Lung (tissue), 16 donors: Measurements from ENCODE around the gene DNLZ. TPM values are rescaled to one million over a fixed set of nuclear protein-coding genes. Genes with fewer than 3 reads are reported as not detected.
A peak's percentile ranks its signal among the peaks of the same experiment; 100 is the strongest.

Source experiments
- ATAC-seq: fragments of 200-7000 bp; cut with Tn5 transposase; one replicate; pipeline ENCODE4 v1.9.1; 2020; ENCODE audit warnings: moderate number of reproducible peaks; ENCODE audit not compliant: insufficient read depth, low FRiP score
- DNase-seq, 3 donors: peaks; one replicate each; pipeline ENCODE4 v3.0.0-alpha.2; 2013 to 2017
- H3K27ac ChIP-seq, 2 donors: one replicate each; pipeline ENCODE4 v1.5.1; 2013; ENCODE audit warnings: mild to moderate bottlenecking in 2 of 2, moderate library complexity in 2 of 2, control low read depth in 1 of 2, inconsistent platforms in 1 of 2, low read depth in 1 of 2, low read length in 1 of 2
- H3K27me3 ChIP-seq, 3 donors: one replicate each; pipeline ENCODE4 v1.5.1; 2013; ENCODE audit warnings: low read length in 2 of 3; ENCODE audit not compliant: control insufficient read depth in 3 of 3, insufficient read depth in 3 of 3
- H3K36me3 ChIP-seq, 4 donors: one replicate each; pipeline ENCODE4 v1.5.1; 2013; ENCODE audit warnings: low read length in 4 of 4, mild to moderate bottlenecking in 1 of 4, moderate library complexity in 1 of 4; ENCODE audit not compliant: control insufficient read depth in 4 of 4, insufficient read depth in 4 of 4
- H3K4me1 ChIP-seq, 5 donors: one replicate each; pipeline ENCODE4 v1.5.1; 2013; ENCODE audit warnings: low read length in 5 of 5, mild to moderate bottlenecking in 2 of 5, moderate library complexity in 1 of 5; ENCODE audit not compliant: control insufficient read depth in 5 of 5, insufficient read depth in 5 of 5
- H3K4me3 ChIP-seq: one replicate; pipeline ENCODE4 v1.5.1; 2013; ENCODE audit warnings: mild to moderate bottlenecking, control low read depth, moderate library complexity
- H3K9ac ChIP-seq, 2 donors: one replicate each; pipeline ENCODE4 v1.5.1; 2013; ENCODE audit warnings: low read length in 2 of 2, control low read depth in 1 of 2; ENCODE audit not compliant: insufficient read depth in 1 of 2
- H3K9me3 ChIP-seq, 4 donors: one replicate each; pipeline ENCODE4 v1.5.1; 2013; ENCODE audit warnings: low read length in 3 of 4, mild to moderate bottlenecking in 1 of 4, moderate library complexity in 1 of 4; ENCODE audit not compliant: control insufficient read depth in 4 of 4, insufficient read depth in 3 of 4
- CTCF ChIP-seq: IDR thresholded peaks from 2 replicates; pipeline ENCODE4 v1.5.1; 2012; ENCODE audit warnings: mild to moderate bottlenecking; ENCODE audit errors: control extremely low read depth, extremely low read depth
- WGBS, 2 donors: extraction: QIAGEN DNeasy Blood & Tissue Kit; methylation state at CpG; one replicate each; pipeline ENCODE4 v1.1.7; 2013; 5-methylcytosine and 5-hydroxymethylcytosine counted together
- long read RNA-seq, 5 donors: transcript quantifications; one replicate each; lab custom pipeline, GENCODE V29; 2026
- polyA plus RNA-seq, 2 donors: library from polyadenylated mRNA; stranded (reverse); fragments of 200-250 nt; gene quantifications; one replicate each; pipeline ENCODE4 v1.2.1, GENCODE V29; 2013
- total RNA-seq, 2 donors: library from RNA; depleted of rRNA in 1 of 2; stranded (reverse); fragments of >200 nt in 1 of 2; gene quantifications; one replicate each; pipeline ENCODE4 v1.2.1, GENCODE V29; 2014 to 2021
- donor health status: control.
- donor health status: control.
- donor health status: Bipolar disorder and iron deficiency.
- donor health status: healthy.
- donor health status: DM: yes; HTN: yes; CAD: no.

DNLZ gene
- total RNA-seq = 10 to 100 TPM in 1 of 2 donors, 1 to 10 TPM in 1; 7.7 to 34.3 TPM
- polyA plus RNA-seq = 10 to 100 TPM; 13.1 to 20.6 TPM
- long read RNA-seq, donor 1, transcript DNLZ-201 (3 exons, 724 nt) = major isoform, 11 of 11 reads
- long read RNA-seq, donor 1, partial matches to known transcripts = 0 of 11 reads
- long read RNA-seq, donor 1, other reads (novel, unspliced or antisense) = 0 of 11 reads
- long read RNA-seq, donor 2, partial matches to known transcripts = 0 of 2 reads
- long read RNA-seq, donor 2, other reads (novel, unspliced or antisense) = 0 of 2 reads
- long read RNA-seq, donor 3, partial matches to known transcripts = 0 of 4 reads
- long read RNA-seq, donor 3, other reads (novel, unspliced or antisense) = 0 of 4 reads
- long read RNA-seq, donor 4, transcript DNLZ-201 (3 exons, 724 nt) = major isoform, 16 of 16 reads
- long read RNA-seq, donor 4, partial matches to known transcripts = 0 of 16 reads
- long read RNA-seq, donor 4, other reads (novel, unspliced or antisense) = 0 of 16 reads
- long read RNA-seq, donor 5, transcript DNLZ-201 (3 exons, 724 nt) = major isoform, 43 of 43 reads
- long read RNA-seq, donor 5, partial matches to known transcripts = 0 of 43 reads
- long read RNA-seq, donor 5, other reads (novel, unspliced or antisense) = 0 of 43 reads

- peak; percentile 93 to 96 (median 95) for DNase-seq
- peak within 1 kb of the TSS; percentile 77 for H3K4me3 ChIP-seq
- peak within 1 kb of the TSS; percentile 96 to 98 for H3K27ac ChIP-seq
- H3K27me3 ChIP-seq = no peaks in the 10 kb centered on the region
- WGBS, 2 donors = 1% methylated on average over 68 to 97 of the region's 97 CpGs
- no peaks in the 10 kb centered on the region for H3K9me3 ChIP-seq
- H3K36me3 ChIP-seq = peaks cover 0 to 5% (median 2%) of the 10 kb centered on the region in 4 donors
- no peak within 1 kb of the TSS for H3K9ac ChIP-seq
- TF ChIP-seq CTCF = peak; percentile 89
- peak; percentile 89 for ATAC-seq
- H3K4me1 ChIP-seq = peaks cover 0 to 22% (median 11%) of the 10 kb centered on the region in 5 donors
Measured at GRCh38 chr9:136363106-136363948, at the start of gene DNLZ. TSS of gene DNLZ (minus strand) at chr9:136363744. CDS start at chr9:136363714, 30 bp downstream.

GRCh38 chr9:136412962-136413361 lies 49.4 kb upstream of the DNLZ start:
- Histone ChIP-seq H3K9me3 (no peaks in the 10 kb centered on the region), H3K36me3 (peaks cover 11 to 47% (median 37%) of the 10 kb centered on the region in 4 donors), H3K27ac (no peak overlapping the region), H3K4me1 (peaks cover 0 to 19% (median 8%) of the 10 kb centered on the region in 5 donors), H3K4me3 (no peak overlapping the region), H3K9ac (no peak overlapping the region), H3K27me3 (no peaks in the 10 kb centered on the region)
- WGBS, 2 donors = 76 to 88% methylated on average over 9 of the region's 9 CpGs
- no peak for TF ChIP-seq CTCF
- DNase-seq (peak in 2 of 3 donors; percentile 14 to 56), ATAC-seq (no peak)

GRCh38 chr9:136411378-136411777 lies 47.8 kb upstream of the DNLZ start:
- Histone ChIP-seq H3K4me3 (peak overlapping the region; percentile 82), H3K27me3 (no peaks in the 10 kb centered on the region), H3K9ac (peak overlapping the region; percentile 66 to 74), H3K9me3 (no peaks in the 10 kb centered on the region), H3K4me1 (peaks cover 0 to 19% (median 8%) of the 10 kb centered on the region in 5 donors), H3K27ac (no peak overlapping the region), H3K36me3 (peaks cover 8 to 42% (median 32%) of the 10 kb centered on the region in 4 donors)
- WGBS, 2 donors = 35 to 59% methylated on average over 4 of the region's 4 CpGs
- ATAC-seq (no peak), DNase-seq (no peak)
- no peak for TF ChIP-seq CTCF
